NCI-H2227 treated with DMSO at 0.1 percent for 48 hours (cell line): ENCODE data around the gene DCLK3.

ENCODE experiments used
- DNase-seq: peaks from one replicate; lab custom pipeline; 2025; lab: John Stamatoyannopoulos, UW

The DCLK3 gene

DNA sequence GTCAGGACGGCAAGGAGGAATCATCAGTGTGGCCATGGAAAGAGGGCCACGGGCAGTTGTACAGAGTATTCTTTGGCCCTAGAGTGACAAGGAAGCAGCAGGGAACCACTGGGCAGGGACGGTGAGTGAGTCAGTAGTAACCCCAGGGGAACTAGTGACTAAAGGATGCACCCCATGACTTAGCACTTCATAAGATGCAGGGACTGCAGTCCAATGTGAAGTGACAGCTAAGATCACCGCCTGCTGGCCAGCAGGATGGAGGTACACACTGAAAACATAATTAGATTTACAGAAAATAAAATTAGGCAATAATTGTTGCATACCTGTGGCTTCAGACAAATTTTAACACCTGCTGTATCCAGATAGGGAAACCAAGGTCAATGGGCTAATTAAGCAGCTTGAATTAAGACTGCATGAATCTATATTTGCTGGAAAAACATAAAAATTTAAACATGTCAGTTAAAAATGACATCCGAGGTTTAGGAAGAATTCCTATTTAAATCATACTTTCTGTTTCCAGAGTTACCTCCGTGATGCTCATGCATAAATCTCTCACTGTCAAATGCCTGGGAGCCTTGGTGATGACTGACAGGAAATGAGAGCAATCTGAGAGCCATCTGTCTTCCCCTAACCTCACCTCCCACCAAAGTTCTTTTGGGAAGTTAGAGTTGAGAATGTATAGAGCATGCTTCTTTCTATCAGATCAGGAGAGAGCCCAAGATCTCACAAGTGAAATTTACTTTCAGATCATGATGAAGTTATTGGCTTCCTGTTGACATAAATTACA lies 56.5 kb downstream of the DCLK3 start:
- no peak for DNase-seq

DNA sequence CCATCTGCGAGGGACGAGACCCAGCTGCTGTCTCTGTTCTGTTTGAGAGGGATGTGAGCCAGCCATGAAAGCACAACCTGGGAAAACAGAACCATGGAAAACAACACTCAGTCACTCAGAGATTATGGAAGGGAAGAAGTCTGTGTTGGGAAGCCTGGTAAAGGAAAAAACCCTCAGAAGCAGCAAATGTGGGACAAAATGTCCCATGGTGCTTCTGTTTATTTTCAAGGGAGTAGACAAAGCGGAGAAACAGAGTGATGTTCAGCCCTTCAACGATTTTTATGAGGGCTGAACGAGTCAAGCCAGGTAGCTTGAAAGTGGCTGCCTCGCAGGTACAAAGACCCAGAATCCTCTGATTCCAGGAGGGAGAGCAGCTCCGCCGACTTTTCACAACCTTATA lies 59.3 kb downstream of the DCLK3 start:
- DNase-seq: no peak

DNA sequence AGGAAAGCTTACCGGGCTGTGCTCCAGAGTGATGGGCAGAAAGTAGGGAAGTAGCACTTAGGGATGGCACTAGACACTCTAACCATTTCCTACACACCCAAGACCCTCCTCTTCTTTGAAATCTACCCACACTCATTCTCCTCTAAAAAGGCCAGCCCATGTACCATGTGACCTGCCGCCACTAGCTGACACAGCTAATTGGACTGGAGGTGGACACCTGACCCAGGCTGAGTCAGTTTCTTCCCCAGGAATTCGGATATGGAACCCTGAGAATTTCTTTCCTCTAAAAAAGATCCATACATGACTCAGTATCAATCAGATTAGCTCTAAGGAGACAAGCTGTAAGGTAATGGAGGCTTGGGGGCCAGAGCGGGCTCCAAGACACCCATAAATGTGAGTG lies 60.1 kb downstream of the DCLK3 start:
- DNase-seq: no peak

DNA sequence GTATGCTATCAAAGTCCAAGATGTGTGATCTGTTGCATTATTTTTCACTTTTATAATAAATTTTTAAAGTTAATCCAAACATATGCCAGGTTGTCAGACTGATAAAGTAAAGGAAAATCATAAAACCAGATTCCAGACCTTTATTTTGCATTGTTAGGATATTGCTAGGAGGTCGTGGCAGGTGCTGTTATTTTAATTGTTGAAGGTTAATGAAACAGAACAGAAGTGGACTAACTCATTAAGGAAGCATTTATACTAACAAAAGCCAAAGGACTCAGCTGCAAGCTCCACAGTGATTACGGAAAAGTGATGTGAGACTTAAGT lies 63.1 kb downstream of the DCLK3 start:
- no peak for DNase-seq

DNA sequence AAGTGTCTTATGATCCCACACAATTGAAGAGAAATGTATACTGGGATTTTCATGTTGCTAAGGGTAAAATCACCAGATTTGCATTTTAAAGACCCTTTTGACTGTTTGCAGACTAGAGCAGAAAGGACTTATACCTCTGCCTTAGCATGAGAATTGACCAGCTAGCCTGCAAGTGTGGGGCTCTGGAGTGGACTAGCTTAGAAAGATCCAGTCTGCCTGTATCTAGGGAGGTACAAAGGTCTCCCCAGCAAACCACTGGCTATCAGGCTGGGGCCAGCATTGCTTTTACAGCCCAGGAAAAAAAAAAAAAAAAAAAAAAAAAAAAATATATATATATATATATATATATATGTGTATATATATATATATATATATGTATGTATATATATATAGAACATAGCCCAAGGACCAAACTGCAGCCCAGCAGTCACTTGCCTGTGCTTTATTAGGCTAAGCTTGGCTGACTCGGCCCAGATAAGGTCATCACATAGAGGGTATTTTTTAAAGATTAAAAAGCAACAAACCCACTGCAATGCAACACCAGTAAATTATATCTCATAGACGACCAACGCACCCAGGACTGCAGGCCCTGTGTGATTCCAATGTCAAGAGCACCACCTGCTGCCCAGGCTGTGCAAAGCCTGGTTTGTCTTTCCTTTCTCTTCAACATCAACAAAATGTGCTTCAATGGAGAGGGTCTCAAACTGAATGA lies 63.7 kb downstream of the DCLK3 start:
- peak; percentile 45 for DNase-seq

DNA sequence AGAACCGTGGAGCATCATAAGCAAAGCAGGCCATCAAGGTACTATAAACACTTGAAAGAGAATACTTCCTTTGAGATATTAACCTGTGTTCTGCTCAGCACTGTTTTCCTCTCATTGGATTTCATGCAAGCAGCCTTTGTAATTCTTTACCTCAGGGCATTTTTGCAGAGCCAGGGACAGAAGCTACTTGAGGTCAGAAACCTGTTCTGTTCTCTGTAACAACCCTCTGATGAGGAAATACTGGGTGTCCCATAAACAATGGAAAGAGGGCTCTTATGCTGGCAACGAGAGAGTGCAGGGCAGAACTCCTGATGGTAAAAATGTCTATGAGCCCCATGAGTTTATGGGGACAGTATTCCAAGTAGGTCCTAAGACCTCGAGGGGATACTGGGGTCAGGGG lies 66.0 kb downstream of the DCLK3 start:
- no peak for DNase-seq

DNA sequence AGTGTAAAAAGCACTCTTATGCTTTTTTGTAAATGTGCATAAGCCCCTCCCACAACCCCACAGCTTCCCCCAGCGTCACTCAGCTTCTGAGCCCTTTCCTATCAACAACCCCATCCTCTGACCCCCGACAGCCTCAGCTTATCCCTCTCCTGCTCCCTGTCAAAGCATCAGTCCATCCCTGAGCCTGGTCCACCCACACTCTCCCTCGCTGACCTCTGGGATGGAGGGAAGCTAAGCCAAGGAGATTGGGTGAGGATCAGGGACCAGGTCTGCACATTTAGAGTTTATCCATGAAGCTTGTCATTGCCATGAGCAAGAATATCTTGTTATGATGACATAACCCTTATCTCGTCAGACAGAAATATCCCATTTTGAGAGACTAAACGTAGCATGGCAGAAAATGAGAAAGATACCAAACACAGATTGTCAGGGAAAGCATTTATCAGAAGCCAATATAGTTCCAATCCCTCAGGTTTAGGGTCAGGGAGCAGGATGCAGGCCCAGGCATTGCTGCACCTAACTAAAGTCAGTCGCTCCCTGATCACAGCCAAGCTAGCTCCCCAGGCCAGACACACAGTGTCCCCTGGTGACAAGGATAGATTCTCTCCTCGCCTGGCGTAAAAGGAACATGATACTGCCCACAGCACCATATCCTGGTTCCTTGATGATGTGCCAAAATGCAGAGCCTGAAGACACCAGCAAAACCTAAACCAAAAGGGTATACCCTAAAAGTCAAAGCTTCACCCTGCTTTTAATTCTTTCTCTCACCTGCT lies 66.9 kb downstream of the DCLK3 start:
- DNase-seq: no peak

DNA sequence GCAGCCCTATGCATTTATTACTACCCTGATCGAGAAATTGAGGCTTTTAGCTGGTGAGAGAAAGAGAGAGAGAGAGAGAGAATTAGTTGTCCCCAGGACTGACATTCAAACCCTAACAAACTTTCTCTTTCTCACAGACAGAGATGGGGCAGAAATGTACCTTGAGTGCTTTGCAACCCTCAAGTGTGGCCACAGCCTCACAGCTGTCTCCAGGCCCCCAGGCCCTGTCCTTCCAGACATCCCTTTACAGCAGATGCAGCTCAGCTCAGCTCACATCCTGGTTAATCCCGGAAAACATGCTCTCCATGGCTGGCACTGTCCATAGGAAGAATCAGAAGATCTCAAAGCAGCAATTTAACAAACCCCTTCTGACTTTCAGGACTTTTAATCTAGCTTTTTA lies 67.6 kb downstream of the DCLK3 start:
- DNase-seq: no peak

DNA sequence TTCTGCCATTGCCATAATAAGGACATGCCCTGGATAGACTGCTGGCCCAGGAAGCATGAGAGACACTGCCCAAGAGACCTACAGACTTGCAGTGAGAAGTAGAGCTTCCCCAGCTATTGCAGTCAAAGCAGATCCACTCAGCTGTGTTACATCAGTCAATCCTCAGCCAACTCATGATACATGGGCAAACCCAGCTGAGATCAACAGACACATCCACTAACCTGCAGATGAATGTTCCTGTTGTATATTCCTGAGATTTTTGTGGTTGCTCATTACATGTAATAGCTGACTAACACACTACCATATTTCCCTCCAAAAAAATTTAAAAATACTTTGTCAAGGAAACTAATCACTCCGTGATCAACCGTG lies 68.6 kb downstream of the DCLK3 start:
- DNase-seq: no peak

DNA sequence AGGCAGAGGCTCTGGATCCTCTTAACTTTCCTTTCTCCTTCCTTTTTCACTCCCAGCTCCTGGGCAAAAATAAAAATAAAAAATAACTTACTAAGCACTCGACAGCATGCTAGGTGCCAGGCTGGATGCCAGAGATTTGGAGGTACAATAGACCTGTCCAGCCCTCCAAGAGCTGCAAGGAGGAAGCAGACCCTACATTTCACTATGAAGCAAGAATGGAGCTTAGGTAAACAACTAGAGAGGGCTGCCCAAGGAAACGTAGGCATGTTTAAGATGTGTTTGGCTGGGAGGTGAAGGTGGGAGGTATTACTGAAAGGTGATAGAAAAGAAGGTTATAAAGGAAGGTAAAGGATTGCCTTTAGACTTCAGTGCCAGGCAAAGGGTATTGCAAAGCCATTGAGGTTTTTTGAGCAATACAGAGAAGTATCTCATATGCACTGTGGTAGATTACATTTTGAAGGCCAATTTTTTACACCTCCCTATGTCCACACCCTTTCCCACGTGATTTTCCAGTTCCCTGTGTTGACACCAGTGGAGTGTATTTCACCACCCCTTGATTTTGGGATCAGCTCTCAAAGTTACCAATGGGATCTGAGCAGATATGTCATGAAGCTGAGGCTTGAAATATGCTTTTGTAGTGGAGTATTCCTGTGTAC lies 69.1 kb downstream of the DCLK3 start:
- no peak for DNase-seq

DNA sequence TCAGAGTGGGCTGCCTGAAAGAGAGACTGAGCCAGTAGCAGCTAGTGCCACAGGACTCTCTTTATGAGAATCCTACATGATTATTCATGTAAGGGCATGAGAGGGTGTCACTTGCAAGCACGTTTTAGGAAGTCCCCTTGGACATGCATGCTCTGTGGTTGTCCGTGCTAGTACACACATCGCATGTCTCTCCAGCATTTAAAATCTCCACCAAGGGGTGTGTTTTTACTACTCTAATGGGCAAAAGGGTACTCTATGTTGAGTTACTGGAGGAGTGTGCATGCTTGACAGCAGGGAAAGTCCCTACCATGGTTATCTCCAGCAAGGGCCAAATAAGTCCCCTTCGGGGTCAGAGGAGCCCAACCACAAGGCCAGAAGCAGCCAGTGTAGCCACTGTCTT lies 70.7 kb downstream of the DCLK3 start:
- no peak for DNase-seq

DNA sequence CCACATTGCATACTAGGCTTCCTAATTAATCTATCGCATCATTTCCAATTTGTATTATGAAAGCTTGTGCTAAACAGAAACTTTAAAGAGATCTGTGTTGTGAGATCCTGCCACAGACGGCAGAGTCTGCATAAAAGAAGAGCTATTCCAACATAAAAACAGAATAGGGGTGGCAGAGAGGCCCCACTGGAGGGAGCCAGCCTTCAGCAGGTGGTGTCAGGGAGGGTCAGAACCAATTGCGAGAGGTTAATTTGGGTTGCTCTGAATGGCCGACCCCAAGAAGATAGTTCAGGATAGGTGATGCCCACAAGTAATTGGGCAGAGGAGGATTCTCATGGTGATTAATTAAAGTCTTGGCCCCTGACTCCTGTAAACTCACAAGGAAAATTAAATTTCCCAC lies 74.8 kb downstream of the DCLK3 start:
- DNase-seq: no peak

DNA sequence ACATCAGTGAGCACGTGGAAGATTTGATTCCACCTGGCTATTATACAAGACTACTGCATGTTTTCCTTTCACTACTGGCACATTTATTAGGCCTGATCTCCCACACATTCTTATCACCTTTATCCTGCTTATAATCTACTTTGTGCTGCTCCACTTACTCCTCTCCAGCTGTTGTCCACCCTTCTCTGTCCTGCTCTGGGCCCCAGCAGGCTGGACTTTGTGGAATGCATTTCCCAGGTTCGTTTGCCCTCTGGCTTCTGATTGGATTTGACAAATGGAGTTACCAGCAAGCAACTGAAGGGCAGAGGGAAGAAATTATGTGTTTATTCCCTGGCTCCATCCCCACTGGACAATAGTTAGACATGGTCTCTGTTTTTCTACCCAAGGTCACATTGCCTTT lies 75.5 kb downstream of the DCLK3 start:
- DNase-seq: no peak

DNA sequence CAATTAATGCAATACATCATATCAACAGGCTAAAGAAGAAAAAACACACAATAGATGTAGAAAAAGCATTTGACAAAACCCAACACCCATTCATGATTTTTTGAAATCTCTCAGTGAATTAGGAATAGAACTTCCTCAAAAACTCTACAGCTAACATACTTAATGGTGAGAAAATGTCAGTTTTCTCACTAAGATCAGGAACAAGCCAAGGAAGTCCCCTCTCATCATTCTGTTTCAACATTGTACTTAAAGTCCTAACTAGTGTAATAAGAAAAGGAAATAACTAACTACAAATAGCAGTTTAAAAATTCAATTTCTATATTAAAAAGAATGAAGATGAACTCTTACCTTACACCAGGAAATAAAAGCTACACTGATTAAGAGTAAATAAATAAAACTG lies 77.8 kb downstream of the DCLK3 start:
- DNase-seq: no peak

DNA sequence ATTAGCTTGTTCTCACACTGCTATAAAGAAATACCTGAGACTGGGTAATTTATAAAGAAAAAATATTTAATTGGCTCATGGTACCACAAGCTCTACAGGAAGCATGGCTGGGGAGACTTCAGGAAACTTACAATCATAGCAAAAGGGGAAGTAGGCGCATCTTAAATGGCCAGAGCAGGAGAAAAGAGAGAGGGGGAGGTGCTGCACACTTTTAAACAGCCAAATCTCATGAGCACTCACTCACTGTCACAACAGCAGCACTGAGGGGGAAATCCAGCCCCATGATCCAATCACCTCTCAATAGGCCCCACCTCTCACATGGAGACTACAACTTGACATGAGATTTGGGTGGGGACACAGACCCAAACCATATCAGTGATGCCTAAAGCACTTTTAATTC lies 82.5 kb downstream of the DCLK3 start:
- DNase-seq: no peak

DNA sequence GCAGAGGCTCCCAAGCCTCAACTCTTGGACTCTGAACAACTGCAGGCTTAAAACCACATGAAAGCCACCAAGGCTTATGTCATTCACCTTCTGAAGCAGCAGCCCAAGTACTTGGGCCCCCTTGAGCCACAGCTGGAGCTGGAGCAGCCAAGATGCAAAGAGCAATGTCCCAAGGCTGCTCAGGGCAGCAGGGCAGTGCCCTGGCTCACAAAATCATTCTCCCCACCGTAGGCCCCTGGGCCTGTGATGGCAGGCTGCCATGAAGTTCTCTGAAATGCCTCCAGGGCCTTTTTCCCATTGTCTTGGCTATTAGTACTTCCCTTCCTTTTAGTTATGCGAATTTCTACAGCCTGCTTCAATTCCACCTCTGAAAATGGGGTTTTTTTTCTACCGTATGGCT lies 83.4 kb downstream of the DCLK3 start:
- DNase-seq: no peak

DNA sequence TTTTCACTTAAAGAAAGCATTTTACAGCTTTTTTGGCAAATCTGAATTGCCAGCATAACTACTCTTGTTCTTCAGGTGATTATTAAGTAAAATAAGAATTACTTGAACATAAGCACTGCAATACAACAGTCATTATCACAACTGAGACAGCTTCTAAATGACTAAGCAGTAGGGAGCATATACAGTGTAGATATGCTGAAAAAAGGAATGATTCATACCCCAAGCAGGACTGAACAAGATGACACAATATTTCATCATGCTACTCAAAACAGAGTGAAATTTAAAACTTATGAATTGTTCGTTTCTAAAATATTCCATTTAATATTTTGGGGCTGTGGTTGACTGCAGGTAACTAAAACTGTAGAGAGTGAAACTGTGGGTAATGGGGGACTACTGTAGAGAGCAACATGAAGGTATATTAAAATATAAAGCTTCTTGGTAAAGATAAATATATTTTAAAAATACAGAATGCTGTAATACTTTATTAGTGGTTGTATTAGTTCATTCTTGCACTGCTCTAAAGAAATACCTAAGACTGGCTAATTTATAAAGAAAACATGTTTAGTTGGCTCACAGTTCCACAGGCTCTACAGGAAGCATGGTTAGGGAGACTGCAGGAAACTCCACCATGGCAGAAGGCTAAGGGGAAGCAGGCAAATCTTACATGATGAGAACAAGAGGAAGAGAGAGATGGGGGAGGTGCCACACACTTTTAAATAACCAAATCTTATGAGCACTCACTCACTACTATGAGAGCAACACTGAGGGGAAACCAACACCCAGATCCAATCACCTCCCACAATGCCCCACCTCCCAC lies 84.8 kb downstream of the DCLK3 start:
- DNase-seq: no peak

DNA sequence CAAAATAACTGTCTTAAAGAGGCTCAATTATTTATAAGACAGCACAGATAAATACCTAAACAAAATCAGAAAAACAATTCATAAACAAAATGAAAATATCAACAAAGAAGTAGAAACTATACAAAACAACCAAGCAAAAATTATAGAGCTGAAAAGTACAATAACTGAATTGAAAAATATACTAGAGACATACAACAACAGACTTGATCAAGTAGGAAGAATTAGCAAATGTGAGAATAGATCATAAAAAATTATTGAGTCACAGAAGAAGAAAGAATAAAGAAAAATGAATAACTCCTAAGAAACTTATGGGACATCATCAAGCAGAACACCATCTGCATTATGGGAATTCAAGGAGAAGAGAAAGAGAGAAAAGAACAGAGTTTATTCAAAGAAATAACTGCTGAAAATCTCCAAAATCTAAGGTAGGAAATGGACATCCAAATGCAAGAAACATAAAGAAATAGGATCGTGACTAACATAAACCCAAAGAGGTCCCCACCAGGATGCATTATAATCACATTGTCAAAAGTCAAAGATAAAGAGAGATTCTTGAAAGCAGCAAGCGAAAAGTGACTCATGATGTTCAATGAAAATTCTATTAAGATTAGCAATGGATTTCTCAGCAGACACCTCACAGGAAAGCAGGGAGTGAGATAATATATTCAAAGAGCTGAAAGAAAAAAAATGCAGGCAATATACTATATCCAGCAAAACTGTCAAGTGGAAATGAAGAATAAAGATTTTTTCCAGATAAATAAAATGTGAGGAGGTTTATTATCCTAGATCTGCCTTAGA lies 85.9 kb downstream of the DCLK3 start:
- DNase-seq: no peak

DNA sequence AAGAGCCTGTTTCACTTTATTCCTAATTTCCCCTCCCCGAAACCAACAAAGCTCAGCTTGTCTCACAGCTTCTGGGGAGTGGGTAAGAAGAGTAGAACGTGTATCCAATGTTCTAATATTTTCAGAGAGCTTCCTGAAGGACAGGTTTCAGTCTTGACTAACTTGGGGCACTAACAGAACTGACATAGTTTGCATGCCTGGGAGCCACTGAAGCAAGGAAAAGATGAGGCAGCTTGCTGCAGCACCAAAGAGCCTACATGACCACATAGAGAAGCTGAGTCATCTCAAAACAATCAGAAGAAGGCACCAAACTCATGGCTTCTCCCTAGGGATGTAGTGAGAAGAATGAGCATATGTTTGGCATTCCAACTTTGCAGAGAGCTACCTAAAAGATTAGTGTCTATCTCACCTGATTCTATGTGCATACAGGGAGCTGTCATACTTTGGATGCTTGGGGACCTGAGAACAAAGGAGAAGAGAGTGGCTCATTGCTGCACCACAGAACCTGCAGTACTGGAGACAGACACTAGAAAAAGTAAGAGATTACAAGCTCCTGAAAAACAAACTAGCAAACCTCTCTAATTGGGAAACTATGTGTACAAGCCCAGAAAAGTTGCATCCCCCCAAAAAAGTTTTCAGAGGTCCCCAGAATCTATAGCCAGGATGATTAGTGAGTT lies 86.9 kb downstream of the DCLK3 start:
- no peak for DNase-seq

DNA sequence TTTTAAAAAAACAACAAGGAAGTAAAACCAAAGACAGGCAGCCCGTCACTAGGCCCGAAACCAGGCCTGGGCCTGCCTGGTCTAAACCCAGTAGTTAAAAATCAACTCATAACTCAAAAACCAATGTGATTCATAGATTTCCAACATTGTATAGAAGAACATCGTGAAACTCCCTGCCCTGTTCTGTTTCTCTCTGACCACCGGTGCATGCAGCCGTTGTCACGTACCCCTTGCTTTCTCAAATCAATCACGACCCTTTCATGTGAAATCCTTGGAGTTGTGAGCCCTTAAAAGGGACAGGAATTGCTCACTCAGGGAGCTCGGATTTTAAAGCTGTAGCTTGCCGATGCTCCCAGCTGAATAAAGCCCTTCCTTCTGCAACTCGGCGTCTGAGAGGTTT lies 89.5 kb downstream of the DCLK3 start:
- no peak for DNase-seq
